Upper lobe of right lung (tissue), 1 donor: ENCODE results near the gene ASCC2. TPM values are rescaled to one million over a fixed set of nuclear protein-coding genes. Genes with fewer than 3 reads are reported as not detected.

Experiments used
- ATAC-seq: fragments of 200-7000 bp; cut with Tn5 transposase; one replicate; pipeline ENCODE4 v1.9.1; 2020; ENCODE audit warnings: mild to moderate bottlenecking, moderate library complexity
- DNase-seq: peaks from one replicate; pipeline ENCODE4 v3.0.0-alpha.2; 2020
- H3K27ac ChIP-seq: fragments of 200-600 bp; one replicate; pipeline ENCODE4 v1.8.0; 2022
- H3K27me3 ChIP-seq: fragments of 200-600 bp; one replicate; pipeline ENCODE4 v1.8.0; 2022; ENCODE audit warnings: mild to moderate bottlenecking
- H3K36me3 ChIP-seq: fragments of 200-600 bp; one replicate; pipeline ENCODE4 v1.8.0; 2022
- H3K4me1 ChIP-seq: fragments of 200-600 bp; one replicate; pipeline ENCODE4 v1.8.0; 2022
- H3K4me3 ChIP-seq: fragments of 200-600 bp; one replicate; pipeline ENCODE4 v1.8.0; 2022; ENCODE audit warnings: mild to moderate bottlenecking
- H3K9me3 ChIP-seq: fragments of 200-600 bp; one replicate; pipeline ENCODE4 v1.8.0; 2022
- CTCF ChIP-seq: fragments of 200-600 bp; IDR thresholded peaks from one replicate; pipeline ENCODE4 v1.8.0; 2022; ENCODE audit warnings: antibody characterized with exemption
- intact Hi-C: fragments of 100-400 bp; cut with DNase I; formaldehyde crosslinking; loops from one replicate; pipeline ENCODE4 v1.11.0; 2022
- total RNA-seq: library from RNA; stranded (reverse); fragmentation: NEBNext Ultra II Directional; extraction: Animal tissue kit (Norgen Biotek cat#: 25700); gene quantifications from one replicate; pipeline ENCODE4 v1.2.1, GENCODE V29; 2021
- donor health status: DM: no; HTN: yes; CAD: no; lungs with severe emphysema.

The ASCC2 gene
- total RNA-seq, 1 donor from 2014 or later: 54.6 TPM

GRCh38 chr22:29848111-29848510 is 10.0 kb upstream of the ASCC2 start:
- no peaks in the 10 kb centered on the region for H3K36me3 ChIP-seq
- H3K9me3 ChIP-seq: no peaks in the 10 kb centered on the region
- intact Hi-C loops: no loop called here
- H3K4me1 ChIP-seq: no peaks in the 10 kb centered on the region
- TF ChIP-seq CTCF: no peak
- H3K27me3 ChIP-seq: no peaks in the 10 kb centered on the region
- peak overlapping the region; percentile 32 for H3K27ac ChIP-seq
- H3K4me3 ChIP-seq: no peak overlapping the region
- DNase-seq (no peak), ATAC-seq (peak; percentile 62)

GRCh38 chr22:29846290-29846689 is 8.2 kb upstream of the ASCC2 start:
- intact Hi-C loops: no loop called here
- no peak for TF ChIP-seq CTCF
- DNase-seq: no peak
- H3K4me3 ChIP-seq: no peak overlapping the region
- H3K4me1 ChIP-seq: no peaks in the 10 kb centered on the region
- H3K27me3 ChIP-seq: no peaks in the 10 kb centered on the region
- no peaks in the 10 kb centered on the region for H3K9me3 ChIP-seq
- no peak overlapping the region for H3K27ac ChIP-seq
- no peaks in the 10 kb centered on the region for H3K36me3 ChIP-seq
- ATAC-seq: no peak

- intact Hi-C loops: no loop called here
- no peak for TF ChIP-seq CTCF
- Histone ChIP-seq H3K27me3 (no peaks in the 10 kb centered on the region), H3K36me3 (no peaks in the 10 kb centered on the region), H3K4me1 (peaks cover 4% of the 10 kb centered on the region), H3K9me3 (no peaks in the 10 kb centered on the region), H3K4me3 (no peak overlapping the region), H3K27ac (no peak overlapping the region)
- no peak for DNase-seq
- peak; percentile 37 for ATAC-seq
Observed at GRCh38 chr22:29842740-29843139, 4.7 kb upstream of the ASCC2 start.

- peaks cover 8% of the 10 kb centered on the region for H3K4me1 ChIP-seq
- H3K9me3 ChIP-seq: no peaks in the 10 kb centered on the region
- H3K27me3 ChIP-seq: no peaks in the 10 kb centered on the region
- no peak for DNase-seq
- no peak for TF ChIP-seq CTCF
- intact Hi-C loops: no loop called here
- H3K27ac ChIP-seq: no peak overlapping the region
- ATAC-seq: no peak
- no peaks in the 10 kb centered on the region for H3K36me3 ChIP-seq
- H3K4me3 ChIP-seq: no peak overlapping the region
Observed at GRCh38 chr22:29842172-29842571, 4.1 kb upstream of the ASCC2 start.

GRCh38 chr22:29840498-29840897 is 2.4 kb upstream of the ASCC2 start:
- Histone ChIP-seq H3K27ac (no peak overlapping the region), H3K9me3 (no peaks in the 10 kb centered on the region), H3K4me1 (peaks cover 15% of the 10 kb centered on the region), H3K27me3 (no peaks in the 10 kb centered on the region), H3K4me3 (no peak overlapping the region), H3K36me3 (no peaks in the 10 kb centered on the region)
- TF ChIP-seq CTCF: no peak
- intact Hi-C loops: no loop called here
- ATAC-seq (no peak), DNase-seq (no peak)

- H3K4me3 ChIP-seq: no peak overlapping the region
- no peak for TF ChIP-seq CTCF
- no peak for DNase-seq
Observed at GRCh38 chr22:29839039-29839438, 965 bp upstream of the ASCC2 start.

More at GRCh38 chr22:29839039-29839438, 965 bp upstream of the ASCC2 start:
- peak overlapping the region; percentile 89 for H3K27ac ChIP-seq
- peaks cover 15% of the 10 kb centered on the region for H3K4me1 ChIP-seq
- H3K9me3 ChIP-seq: no peaks in the 10 kb centered on the region
- peaks cover 6% of the 10 kb centered on the region for H3K36me3 ChIP-seq
- ATAC-seq: no peak
- intact Hi-C loops: no loop called here
- H3K27me3 ChIP-seq: no peaks in the 10 kb centered on the region
